DMS 273 (cell line): Measurements from ENCODE around the gene DCLRE1B.

ENCODE experiments used
- DNase-seq: peaks from one replicate; lab custom pipeline; 2025; ENCODE audit not compliant: unreplicated experiment; lab: John Stamatoyannopoulos, UW

DCLRE1B gene

DNA sequence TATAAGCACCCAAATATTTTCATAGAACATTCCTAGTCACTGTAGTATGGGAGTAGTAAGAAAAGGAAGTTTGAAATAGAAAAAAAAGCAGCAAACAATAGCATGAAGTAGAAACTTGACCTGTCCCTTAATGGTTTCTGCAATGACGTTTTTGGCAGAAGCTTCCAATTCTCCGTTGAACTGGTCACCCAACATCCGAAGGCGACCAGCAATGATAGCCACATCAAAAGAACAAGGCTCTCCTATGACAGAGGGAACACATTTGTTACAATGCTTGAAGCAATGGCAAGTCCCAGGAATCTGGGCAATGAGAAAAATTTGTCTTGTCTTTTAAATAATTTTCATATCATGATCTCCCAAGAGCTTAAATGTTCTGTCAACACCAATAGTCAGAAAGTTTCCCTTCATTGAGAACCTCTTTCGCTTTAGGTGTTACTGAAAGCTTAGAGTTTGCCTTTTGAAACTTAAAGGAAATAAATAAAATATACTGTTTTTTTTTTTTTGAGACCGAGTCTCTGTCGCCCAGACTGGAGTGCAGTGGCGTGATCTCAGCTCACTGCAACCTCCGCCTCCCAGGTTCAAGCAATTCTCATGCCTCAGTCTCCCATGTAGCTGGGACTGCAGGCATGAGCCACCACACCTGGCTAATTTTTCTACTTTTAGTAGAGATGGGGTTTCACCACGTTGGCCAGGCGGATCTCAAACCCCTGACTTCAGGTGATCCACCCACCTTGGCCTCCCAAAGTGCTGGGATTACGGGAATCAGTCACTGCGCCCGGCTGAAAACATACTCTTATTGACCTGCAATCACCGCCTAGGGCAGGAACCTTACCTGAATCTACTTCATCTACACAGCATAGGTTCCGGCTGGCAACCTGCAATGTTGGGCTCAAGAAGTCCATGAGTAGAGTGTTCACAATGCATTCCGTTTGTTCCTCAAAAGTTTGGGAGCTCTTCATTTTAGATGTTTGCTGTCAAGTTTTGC lies 18.4 kb upstream of the DCLRE1B start:
- no peak for DNase-seq

DNA sequence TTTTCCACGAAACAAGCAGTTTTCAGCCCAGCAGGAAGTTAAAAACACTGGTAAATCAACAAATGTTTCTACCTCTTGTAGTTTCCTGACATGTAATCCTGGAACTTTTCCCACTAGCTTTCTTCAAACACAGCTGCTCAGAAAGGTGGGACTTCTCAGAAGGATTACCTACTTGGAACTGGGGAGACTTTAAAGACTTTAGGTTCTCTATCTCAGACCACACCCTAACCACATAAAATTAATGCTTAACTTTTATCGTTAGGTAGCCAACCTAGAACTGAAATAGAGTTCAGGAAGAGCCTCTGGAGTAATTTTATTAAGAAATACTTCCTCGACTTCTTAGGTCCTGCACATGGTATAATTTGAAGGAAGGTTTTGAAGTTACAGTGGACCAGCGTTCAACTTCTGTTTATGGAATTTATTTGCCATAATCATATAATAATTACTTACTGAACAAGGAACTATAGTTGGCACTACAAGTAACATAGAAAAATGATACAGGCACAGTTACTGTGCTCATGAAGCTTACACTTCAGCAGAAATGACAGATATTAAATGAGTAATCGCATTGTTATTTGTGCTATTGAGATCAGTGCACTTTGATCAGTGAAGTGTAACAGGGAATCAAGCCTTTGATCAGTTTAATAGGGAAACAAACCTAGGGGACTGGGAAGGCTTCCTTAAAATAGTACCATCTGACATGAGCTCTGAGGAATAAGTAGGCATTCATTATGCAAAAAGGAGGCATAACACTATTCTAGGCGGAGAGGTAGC lies 17.5 kb upstream of the DCLRE1B start, which contains the start of gene BCL2L15:
Gene BCL2L15, minus strand, starts transcription at position 180 of the 774 bp plus-strand sequence. CDS start 206 bp downstream, outside the sequence.
- no peak for DNase-seq

DNA sequence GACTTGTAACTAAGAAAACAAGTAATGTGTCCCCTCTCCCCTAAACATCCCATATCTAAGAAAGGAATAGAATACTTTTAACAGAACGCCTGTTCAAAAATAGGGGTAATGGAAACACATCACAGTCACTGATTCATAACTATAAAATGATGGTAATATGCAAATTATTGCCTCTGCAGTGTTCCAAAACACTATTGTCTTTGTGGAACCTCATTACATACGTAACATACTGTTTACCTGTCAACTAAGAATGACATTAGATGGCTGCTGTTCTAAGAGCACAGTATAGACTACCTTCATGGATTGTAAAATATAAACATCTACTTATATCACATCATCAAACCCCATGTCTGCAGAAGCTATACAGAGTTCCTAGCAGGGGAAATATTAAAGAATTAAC lies 14.3 kb upstream of the DCLRE1B start:
- DNase-seq = no peak

DNA sequence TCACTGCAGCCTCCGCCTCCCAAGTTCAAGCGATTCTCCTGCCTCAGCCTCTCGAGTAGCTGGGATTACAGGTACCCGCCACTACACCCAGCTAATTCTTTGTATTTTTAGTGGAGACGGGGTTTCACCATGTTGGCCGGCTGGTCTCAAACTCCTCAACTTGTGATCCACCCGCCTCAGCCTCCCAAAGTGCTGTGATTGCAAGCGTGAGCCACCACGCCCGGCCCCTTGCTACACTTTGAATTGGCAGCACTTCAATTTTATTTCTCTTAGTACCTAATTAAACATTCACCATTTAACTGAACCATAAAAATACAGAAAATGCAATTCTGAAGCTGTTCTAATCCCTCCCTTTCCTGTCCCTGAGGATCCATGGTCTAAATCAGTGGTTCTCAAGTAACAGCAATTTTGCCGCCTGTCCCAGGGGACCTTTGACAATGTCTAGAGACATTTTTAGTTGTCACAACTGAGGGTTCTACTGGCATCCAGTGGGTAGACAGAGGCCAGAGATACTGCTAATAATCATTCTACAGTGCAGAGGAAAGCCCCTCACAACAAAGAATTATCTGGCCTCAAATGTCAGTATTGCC lies 13.4 kb upstream of the DCLRE1B start:
- DNase-seq = no peak

DNA sequence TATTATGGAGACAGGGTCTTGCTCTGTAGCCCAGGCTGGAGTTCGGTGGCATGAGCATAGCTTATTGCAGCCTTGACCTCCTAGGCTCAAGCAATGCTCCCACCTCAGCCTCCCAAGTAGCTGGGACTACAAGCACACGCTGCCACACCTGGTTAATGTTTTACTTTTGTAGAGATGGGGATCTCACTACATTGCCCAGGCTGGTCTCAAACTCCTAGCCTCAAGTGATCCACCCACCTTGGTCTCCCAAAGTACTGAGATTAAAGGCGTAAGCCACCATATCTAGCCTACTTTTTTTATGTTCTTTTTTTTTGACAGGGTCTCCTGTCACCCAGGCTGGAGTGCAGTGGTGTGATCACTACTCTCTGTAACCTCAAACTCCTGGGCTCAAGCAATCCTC lies 11.9 kb upstream of the DCLRE1B start:
- no peak for DNase-seq

DNA sequence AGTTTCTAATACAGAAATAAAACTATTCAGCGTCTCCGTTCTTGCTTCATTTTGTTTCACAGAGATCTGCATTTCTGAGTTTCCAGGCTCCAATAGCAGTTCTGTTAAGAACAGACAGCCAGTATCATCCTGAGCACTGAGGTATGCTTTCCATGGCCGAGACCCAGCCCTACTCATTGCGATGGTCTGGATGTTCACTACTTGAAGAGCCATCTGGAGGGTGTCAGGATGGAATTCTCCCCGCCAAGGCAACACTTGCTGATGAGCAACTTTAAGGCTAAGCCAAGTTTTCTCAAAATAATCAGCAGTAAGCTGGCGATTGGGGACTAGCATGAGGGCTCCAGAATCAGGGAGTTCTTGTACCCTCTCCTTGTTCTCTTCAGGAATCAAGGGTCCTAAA lies 10.0 kb upstream of the DCLRE1B start:
- DNase-seq = no peak

DNA sequence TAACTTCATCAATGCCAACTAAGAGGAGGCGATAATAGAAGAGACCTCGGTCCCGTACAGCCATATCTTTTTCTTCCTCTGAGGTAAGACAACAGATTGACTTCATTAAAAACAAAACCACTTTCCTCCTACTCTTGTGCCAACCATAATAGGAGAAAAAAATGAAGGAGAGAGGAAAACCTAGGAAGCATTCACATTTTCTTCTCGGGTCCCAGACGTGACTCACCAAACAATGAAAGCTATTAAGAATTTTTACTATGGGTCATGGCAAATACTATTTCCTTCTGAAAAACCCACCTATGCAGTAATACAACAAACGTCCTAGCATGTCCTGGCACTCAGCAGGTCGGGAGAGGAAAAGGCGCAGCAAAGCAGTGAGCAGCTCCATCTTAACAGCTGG lies 9.2 kb upstream of the DCLRE1B start:
- DNase-seq = no peak

DNA sequence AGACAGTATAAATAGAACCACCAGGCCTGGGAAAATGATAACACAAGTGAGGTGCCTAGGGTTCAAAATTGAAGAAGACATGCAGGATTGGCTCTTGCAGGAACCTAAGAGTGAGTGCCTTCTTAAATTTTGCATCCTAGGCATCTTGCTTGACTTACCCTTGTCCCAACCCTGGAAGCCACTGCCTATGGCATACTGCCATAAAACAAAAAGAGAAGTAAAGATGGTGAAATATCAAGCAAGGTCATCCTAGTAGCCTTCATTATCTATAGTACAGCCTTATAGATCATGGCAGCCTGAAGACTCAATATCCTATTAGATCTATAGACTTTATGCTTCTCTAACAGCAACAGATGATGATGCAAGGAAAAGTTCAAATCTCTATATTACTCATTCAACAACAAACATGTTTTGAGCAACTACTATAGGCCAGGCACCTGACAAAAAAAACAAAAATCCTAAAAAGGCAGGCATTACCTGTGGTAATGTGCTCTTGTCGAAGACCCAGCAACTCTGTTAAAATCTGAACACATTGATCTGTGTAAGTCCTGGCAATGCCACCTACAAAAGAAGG lies 6.8 kb upstream of the DCLRE1B start:
- no peak for DNase-seq

DNA sequence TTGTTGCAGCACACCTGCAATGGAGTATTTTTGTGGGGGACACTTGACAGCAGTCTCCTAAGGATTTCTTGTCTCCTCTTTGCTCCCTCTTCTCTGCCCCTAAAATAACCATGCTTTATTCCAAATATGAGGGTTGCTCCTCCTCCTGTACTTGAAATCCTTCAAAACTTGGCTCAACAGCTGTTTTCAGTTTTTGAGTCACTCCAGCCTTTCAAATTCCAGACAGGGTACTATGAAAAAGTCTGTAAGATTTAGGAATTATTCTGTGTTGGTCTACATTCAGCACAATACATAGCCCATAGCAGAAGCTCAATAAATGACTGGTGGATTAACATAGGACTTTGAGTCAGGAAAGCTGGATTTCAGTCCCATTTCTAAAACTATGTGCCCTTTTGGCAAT lies 6.0 kb upstream of the DCLRE1B start:
- DNase-seq = no peak

DNA sequence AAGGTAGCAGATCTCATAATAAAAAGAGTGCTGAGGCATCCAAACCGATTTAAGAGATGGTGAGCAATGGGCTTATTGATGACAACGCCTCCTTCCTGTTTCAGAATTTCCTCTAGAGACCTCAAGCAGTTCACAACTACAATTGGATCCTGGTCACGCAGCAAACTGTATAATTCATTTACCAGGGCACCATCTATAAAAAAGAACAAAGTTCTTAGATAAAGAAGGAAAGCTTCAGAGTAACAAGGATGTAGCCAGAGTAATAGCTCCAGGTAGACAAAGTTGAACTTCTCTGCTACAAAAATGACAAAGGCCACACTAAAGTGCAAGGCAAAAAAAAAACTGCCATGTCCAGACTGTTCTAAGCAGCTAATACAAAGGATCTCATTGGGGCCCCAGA lies 3.9 kb upstream of the DCLRE1B start:
- DNase-seq = no peak

DNA sequence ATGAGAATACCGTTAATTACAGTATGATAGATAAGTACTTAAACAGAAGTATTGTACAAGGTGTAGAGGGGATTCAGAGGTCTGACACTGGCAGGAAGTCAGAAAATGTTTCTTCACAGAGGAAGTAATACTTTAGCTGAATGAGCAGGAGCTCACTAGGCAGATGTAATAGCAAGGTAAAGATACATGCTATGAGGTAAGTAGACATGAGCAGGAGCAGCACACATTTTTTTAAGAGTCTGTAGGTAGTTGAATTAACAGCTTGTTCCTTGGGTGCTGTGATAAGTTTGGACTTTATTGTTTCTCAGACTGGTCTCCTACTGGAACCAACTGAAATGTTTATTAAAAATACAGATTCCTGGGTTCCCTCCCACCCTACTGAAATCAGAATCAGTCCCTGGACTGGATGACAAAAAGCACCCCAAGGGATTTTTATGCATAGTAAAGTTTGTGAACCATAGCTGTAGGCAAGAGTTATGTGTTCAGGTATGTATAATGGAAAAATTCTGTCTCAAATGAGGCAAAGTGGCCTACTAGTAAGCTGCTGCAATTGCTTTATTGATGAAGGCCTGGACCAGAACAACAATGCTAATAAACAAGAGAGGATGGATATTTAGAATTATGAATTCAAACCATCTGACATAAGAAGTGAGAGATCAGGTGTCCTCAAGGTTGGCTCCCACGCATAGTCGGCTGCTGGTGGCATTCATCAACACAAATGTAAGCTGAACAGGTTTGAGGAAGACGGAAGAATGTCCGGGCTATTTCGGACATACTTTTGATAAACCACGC lies 1.4 kb upstream of the DCLRE1B start:
- peak; percentile 55 for DNase-seq

DNA sequence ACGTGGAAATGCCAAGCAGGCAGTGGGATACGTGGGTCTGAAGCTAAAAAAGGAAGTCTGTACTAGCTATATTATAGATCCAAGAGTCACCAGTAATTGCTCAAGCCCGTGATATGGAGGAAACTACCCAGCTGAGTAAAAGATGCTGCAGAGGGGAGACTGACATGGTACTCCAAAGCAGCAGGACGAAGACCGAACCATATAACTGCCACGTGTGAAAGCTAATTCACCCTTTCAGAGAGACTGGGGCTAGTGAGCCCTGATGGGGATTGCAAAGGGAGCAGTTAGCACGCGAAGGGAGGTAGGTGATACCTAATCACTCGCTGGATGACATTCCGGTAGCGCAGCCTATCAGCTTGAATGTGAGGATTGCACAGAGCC lies 843 bp upstream of the DCLRE1B start:
- DNase-seq = peak; percentile 88

DNA sequence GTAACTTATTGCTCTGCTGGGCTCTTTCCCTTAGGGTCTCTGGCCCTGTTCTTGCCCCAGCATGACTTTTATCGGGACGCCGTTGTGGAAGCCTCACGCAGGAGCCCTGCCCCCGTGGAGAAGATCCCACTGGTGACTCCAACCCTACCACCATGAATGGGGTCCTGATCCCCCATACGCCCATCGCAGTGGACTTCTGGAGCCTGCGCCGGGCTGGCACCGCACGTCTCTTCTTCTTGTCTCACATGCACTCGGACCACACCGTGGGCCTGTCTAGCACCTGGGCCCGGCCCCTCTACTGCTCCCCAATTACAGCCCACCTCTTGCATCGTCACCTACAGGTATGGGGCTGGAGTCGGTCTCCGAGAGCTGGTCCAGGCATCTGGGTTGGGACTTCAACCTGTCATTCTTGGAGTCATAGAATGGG lies 322 bp downstream of the DCLRE1B start:
- DNase-seq = peak; percentile 57

DNA sequence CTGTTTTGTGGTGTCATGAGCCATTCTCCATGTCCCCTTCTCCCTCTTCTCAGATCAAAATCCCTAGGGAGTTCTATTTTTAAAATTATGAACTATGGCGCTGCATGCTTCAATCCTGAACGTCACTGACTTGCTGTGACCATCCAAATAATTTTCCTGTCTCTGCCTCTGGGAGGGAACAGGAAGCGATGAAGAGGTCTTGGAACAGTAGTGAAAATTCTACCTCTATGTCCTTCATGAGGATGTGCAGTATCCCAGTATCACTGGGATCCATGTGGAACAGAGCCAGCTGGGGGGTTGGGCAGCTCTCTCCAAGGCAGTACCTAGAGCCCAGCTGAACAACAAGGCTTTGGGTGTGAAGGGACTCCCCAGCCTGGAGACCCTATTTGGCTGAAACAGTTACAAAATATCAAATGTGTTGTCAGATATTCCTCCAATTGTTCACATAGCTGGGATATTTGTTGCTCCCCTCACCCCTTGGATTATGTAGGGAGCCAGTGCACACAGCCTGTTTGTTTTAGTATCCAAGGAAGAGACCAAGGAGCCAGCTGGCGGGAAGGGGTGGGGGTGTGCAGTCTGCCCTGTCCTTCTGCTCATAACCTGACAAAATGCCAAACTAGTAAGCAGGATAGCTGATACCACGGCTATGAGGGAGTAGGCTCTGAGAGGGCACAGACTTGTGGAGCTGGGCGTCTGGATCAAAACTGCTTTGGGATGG lies 7.6 kb downstream of the DCLRE1B start:
- DNase-seq = peak; percentile 98

DNA sequence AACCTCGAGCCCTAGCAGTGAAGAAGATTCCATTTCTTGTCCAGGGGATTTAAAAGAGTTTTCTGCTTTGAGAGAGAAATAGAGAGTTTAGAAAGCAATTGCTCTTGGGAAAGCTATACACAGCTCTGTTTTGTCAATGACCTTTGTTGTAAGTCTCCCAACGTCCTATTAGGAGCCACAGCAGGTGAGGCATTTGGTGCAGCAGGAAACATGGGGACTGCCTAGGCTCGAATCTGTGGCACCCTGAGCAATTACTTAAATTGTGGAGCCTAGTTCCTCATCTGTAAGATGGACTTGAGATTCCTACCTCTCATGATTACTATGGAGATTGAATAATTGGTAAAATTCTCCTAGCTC lies 8.2 kb downstream of the DCLRE1B start:
- DNase-seq = no peak

DNA sequence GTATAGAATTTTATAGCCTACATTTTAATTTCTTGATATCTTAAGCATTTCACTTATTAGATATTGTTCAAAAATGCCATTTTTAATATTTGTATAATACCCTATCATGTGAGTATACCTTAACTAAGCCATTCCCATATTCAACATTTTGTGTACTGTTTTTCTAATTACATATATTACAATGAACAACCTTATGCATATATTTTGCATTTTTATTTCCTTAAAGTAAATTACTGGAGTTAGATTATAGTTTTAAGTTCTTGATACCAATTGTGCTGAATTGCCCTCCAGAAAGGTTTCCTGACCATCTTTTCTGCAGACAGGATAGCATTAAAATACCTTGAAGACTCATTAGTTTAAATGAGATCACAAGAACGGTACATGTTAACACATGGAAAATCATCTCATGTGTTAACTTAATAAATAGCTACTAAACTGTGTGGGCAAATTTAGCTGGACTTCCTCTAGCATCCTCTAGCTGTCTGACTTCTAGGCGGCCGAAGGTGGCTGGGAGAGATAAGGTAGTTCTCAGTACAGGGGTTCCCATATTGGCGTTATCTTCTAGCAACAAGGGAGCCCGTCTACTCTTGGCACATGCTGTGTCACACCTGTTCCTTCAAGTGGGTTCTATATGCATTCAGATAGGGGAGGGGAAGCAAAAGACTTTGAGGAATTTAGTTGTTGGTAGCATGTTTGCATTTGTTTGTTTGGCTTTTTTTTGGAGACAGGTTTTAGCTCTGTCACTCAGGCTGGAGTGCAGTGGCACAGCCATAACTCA lies 8.9 kb downstream of the DCLRE1B start:
- peak; percentile 13 for DNase-seq

DNA sequence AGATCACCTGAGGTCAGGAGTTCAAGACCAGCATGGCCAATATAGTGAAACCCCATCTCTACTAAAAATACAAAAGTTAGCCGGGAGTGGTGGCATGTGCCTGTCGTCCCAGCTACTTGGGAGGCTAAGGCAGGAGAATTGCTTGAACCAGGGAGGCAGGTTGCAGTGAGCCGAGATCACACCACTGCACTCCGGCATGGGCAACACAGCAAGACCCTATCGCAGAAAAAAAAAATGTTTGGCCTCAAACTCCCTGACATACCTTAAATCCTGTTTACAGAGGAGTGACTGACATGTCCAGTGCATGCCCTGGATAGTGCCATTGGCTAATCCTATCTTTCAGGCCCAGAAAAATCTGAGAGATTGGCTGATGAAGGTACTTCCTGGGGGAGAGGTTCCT lies 11.8 kb downstream of the DCLRE1B start:
- no peak for DNase-seq

DNA sequence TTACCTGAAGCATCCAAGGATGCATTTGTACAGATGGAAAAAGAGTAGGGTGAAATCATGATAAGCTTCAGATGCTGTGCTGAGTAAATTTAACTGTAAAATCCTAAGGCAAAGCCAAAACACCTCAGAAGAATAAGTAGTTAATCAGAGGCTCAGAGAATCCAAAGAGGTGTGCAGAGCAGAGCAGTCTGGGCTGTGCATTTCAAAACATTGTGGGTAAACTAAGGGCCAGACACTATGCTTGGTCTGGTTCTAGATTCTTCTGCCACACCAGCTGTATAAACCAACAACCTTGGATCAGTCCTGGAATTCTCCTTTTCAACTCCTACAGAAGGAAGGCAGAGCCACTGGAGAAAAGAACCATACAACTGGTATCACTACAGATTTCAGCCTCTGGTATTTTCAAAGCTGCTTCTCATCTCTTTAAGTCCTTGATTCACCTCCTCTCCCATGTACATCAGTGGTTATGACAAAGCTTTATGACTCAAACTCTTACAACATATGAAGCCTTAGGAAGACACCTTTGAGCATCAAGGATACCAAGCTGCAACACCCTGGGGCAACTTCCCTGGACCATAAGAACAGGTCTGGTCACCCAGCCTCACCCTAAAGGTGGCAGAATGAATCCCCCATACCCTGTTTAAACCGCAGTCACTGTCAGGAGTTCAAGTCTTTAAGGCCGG lies 12.4 kb downstream of the DCLRE1B start:
- DNase-seq = no peak

DNA sequence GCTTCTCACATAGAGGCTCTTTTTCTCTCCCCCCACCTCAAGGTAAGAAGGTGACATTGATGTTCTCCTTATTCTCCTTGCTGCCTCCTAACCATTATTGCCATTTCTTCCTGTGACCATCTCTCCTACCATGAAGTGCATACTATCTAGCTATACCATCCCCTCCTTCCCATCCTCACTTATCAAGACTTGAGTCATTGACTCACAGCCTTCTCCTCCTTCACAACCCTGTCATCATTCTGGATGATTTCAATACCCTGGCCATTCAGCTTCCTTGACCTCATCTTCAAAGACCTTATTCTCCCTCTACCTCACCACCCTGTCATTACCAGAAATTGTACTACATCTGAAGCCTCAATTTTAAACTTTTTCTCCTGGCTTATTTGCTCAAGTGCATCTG lies 13.1 kb downstream of the DCLRE1B start:
- no peak for DNase-seq
